ENCODE measurements around the gene CACNA1D. TPM values are rescaled to one million over a fixed set of nuclear protein-coding genes. Genes with fewer than 3 reads are reported as not detected.

The CACNA1D gene
- total RNA-seq, 1 experiment from 2014 or later, result not detected

DNA sequence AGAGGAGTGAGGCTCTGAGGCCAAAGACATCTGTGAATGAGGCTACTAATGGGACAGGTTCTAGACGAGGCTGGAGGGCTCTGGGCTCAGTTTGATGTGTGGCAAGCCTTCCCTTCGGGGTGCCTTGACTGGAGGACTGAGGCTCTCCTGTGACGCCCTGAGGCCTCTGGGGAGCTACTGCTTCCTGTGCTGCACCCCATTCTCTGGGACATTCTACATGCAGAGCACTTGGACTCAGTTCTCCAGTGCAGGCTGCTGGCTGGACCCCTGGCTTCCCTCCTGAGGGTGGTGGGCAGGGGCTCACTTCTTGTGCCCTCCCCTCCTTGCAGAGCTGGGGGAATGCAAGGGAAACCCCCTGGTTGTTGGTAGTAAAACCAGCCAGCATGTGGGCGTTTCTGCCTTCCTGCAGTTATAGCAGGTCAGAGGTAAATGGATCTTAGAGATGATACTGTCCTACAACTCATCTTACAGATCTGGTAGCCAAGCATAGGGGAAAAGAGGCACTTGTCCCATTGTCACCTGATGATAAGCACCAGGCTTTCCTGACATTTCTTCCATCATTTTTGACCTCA lies 218.5 kb downstream of the CACNA1D start:
- no peaks in the 10 kb centered on the region for H3K9me3 ChIP-seq (replicated peaks)
- no peak overlapping the region for H3K4me3 ChIP-seq
- DNase-seq (ENCODE audit: low read depth in 1 of 2, low spot score in 2 of 2), result no peak
- H3K27me3 ChIP-seq (replicated peaks), result no peaks in the 10 kb centered on the region
- no peak overlapping the region for H3K27ac ChIP-seq
- H3K36me3 ChIP-seq, result no peaks in the 10 kb centered on the region
- H3K4me1 ChIP-seq (replicated peaks), result no peaks in the 10 kb centered on the region

DNA sequence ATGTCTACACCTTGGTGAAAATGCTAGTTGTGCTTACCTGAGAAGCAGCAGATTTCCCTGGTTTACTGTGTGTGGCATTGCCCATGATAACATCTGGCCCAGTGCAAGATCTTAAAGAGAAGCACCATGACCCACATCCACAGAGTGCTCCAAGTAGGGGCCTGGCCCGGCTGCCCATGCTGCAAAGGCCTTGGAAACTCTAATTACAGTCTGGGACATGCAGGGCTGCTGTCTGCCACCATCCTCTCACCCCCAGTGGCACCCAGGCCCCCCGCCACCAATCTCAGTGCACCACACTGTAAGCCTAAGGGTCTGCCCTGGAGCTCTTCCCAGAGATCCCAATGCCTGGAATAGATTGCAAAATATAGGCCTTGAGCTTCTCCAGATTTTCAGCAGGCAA lies 219.2 kb downstream of the CACNA1D start:
- Histone ChIP-seq H3K9me3 (replicated peaks) (no peaks in the 10 kb centered on the region), H3K27me3 (replicated peaks) (no peaks in the 10 kb centered on the region), H3K4me1 (replicated peaks) (no peaks in the 10 kb centered on the region), H3K4me3 (no peak overlapping the region), H3K27ac (no peak overlapping the region), H3K36me3 (no peaks in the 10 kb centered on the region)
- DNase-seq (ENCODE audit: low read depth in 1 of 2, low spot score in 2 of 2), result no peak

DNA sequence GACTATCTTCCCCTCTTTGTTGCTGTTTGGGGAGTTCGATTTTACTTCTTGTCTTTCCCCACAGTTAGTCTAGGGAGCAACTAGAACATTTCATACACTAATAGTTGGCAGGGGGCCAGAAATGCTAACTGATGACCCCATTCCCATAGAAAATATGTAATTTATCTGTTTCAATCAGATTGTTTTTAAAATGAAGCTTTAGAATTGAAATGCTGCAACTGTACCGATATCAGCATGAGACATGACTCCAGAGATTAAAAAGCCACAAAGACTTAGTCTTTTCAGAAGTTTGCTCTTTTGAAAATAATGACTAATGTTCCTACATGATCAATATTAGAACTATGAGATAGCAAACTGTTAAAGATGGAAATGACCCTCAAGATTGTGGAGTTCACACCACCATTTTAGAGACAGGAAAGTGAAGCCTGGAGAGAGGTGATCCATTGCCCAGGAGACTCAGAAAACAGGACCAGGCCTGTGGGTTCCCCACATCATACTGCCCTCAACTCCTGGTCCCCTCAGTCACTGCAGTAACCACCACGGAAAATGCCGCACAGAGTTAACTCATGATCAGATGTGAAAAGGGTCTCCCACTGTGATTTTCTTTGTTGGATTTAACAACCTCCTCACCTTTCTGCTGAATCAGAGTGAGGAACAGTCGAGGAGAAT lies 221.5 kb downstream of the CACNA1D start:
- Histone ChIP-seq H3K9me3 (replicated peaks) (no peaks in the 10 kb centered on the region), H3K4me1 (replicated peaks) (no peaks in the 10 kb centered on the region), H3K27ac (no peak overlapping the region), H3K27me3 (replicated peaks) (no peaks in the 10 kb centered on the region), H3K36me3 (no peaks in the 10 kb centered on the region), H3K4me3 (no peak overlapping the region)
- no peak for DNase-seq (ENCODE audit: low read depth in 1 of 2, low spot score in 2 of 2)

DNA sequence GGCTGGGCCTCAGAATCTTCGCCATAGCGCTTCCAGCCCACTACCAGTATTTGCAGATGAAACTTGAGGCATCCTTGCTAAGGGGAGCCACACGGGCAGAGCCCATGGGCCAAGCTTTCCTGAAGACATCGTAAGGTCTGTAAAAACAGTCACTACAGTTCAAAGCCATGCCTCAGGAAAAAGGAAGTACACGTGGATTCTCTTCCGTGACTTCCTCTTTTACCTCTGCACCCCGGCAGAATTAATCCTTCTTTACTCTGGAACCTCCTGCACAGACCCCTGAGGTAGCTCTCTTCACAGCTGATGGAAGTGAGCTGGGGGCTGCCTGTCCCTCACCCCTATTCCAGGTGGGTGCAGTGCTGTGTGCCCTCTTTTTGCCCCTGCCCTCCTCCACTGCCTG lies 222.6 kb downstream of the CACNA1D start:
- Histone ChIP-seq H3K4me3 (no peak overlapping the region), H3K4me1 (replicated peaks) (no peaks in the 10 kb centered on the region), H3K27ac (no peak overlapping the region), H3K27me3 (replicated peaks) (no peaks in the 10 kb centered on the region), H3K36me3 (no peaks in the 10 kb centered on the region), H3K9me3 (replicated peaks) (no peaks in the 10 kb centered on the region)
- DNase-seq (ENCODE audit: low read depth in 1 of 2, low spot score in 2 of 2), result no peak

DNA sequence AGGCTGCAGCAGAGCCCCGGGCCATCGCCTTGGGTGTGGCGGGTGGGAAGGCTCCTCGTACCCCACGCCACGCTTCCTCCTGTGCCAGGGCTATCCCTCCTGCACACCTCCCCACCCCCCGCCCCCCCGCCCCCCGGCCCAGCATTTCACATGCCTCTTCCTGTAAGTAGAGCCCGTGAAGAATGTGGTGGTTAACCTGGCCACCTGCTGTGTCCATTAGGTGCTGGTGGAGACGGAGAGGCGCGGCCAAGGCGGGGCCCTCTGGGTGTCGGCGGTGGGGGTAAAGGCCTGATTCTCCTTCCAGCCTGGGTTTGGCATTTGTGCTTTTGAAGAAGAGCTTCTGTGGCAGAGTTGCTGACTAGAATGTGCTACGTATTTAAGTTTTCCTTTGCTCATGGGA lies 224.1 kb downstream of the CACNA1D start:
- Histone ChIP-seq H3K4me3 (no peak overlapping the region), H3K4me1 (replicated peaks) (no peaks in the 10 kb centered on the region), H3K36me3 (no peaks in the 10 kb centered on the region), H3K9me3 (replicated peaks) (no peaks in the 10 kb centered on the region), H3K27me3 (replicated peaks) (no peaks in the 10 kb centered on the region), H3K27ac (no peak overlapping the region)
- no peak for DNase-seq (ENCODE audit: low read depth in 1 of 2, low spot score in 2 of 2)

DNA sequence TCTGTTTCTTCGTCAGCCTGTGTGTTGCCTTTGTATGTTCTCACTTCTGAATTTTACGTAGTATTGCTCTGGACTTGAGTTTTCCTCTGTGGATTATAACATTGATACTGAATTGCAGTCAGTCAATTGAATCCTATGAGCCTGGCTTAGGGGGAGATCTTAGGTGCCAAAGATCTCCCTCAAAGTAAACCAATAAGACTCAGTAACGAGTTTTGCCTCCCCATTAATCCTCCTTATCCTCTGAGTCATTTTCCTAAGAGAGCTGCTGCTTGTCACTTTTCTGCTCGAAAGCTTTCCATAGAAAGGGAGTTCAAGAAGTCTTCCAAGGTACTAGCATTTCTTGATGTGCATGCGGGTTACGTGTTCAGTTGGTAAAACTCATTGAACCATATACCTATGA lies 225.4 kb downstream of the CACNA1D start:
- no peak for DNase-seq (ENCODE audit: low read depth in 1 of 2, low spot score in 2 of 2)
- no peak overlapping the region for H3K4me3 ChIP-seq

DNA sequence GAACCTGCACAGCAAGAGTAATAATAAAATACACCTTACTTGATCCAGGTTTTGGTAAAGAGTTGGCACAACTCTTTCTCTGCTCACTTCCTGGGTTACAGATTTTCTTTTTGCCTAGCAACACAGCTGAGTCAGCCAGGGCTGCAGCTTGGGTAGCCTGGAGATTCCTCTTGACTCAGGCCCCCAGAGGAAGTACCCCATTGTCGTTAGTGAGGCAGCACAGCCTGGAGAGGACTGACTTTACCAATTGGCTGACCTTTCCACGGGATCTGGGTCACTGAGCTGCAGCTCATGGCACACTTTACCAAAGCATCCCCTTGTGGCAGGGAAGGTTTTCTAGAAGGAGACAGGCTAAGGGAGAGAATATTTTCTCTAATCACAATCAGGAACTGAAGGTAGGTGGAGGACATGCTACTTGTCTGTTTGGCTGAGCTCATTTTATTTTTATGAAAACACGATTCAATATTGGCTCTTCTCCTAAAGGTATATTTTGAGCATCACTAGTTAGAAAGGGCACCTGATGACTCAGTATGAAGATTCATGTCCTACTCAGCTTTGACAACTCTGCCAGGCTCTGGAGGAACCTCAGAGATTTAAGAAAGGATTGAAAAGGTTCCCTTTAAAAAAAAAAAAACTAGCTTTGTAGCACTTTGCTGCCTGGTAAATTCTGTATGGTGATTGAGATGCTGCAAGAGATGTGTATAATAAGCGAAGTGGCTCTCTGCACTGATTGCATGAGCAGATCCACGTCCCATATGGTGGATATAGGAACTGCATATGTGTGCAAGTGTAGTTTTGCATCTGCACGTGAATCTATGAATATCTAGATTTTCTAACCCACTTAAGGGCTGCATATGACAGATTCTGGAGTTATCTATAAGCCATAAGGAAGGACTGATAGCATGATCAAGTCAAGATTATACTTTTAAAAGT lies 227.0 kb downstream of the CACNA1D start:
- Histone ChIP-seq H3K27me3 (replicated peaks) (no peaks in the 10 kb centered on the region), H3K36me3 (no peaks in the 10 kb centered on the region)
- DNase-seq (ENCODE audit: low read depth in 1 of 2, low spot score in 2 of 2), result no peak

More for the DNA sequence above, 225.4 kb downstream of the CACNA1D start:
- Histone ChIP-seq H3K9me3 (replicated peaks) (no peaks in the 10 kb centered on the region), H3K27me3 (replicated peaks) (no peaks in the 10 kb centered on the region), H3K4me1 (replicated peaks) (no peaks in the 10 kb centered on the region), H3K27ac (no peak overlapping the region), H3K36me3 (no peaks in the 10 kb centered on the region)

DNA sequence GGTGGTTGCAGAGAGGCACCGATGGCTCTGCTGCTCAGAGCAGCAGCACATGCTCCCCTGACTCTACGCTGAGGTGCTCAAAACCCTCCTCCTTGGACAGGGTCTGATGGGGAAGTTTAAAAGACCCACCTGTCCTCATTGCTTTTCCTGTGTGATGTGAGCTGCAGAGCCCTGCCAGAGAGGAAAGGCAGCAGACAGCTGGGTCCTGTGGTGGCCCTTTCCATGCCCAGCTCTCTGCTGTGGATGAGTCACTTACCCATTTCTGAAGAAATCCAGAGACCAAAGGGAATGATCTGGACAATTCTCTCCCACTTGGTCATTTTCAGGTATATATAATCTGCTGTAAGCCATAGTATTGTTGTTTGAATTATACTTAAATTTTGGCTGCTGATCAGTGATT lies 230.2 kb downstream of the CACNA1D start:
- no peaks in the 10 kb centered on the region for H3K36me3 ChIP-seq
- H3K27ac ChIP-seq, result no peak overlapping the region
- H3K9me3 ChIP-seq (replicated peaks), result no peaks in the 10 kb centered on the region
- H3K27me3 ChIP-seq (replicated peaks), result no peaks in the 10 kb centered on the region
- no peak overlapping the region for H3K4me3 ChIP-seq
- DNase-seq (ENCODE audit: low read depth in 1 of 2, low spot score in 2 of 2), result no peak
- H3K4me1 ChIP-seq (replicated peaks), result no peaks in the 10 kb centered on the region

More for the DNA sequence above, 227.0 kb downstream of the CACNA1D start:
- Histone ChIP-seq H3K4me1 (replicated peaks) (no peaks in the 10 kb centered on the region), H3K27ac (no peak overlapping the region), H3K9me3 (replicated peaks) (no peaks in the 10 kb centered on the region), H3K4me3 (no peak overlapping the region)

DNA sequence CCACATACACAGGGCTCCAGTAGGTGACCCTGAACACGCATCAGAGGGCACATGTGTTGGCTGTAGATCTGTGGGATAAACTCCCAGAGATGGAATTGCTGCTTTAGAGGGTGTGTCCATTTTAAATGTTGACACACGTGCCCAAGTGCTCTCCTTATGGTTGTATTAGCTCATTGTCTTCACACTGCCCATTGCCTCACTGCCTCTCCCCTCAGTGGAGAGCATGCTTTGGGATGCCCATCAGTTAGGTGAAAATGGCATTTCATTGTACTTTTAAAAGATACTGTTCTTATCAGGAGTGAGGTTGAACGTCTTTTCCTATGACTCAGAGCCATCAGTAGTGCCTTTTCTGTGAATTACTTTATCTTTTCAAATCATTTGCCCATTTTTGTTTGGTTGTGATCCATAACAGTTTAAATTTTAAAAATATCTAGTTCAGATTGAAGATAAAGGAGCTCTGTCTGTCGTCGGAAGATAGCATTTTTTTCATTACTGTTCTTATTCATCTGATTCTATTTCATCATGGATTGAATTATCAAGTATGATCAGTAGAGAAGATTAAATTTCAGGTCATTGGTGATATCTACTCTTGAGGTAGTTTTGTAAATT lies 231.1 kb downstream of the CACNA1D start:
- no peaks in the 10 kb centered on the region for H3K4me1 ChIP-seq (replicated peaks)
- no peaks in the 10 kb centered on the region for H3K36me3 ChIP-seq
- no peak for DNase-seq (ENCODE audit: low read depth in 1 of 2, low spot score in 2 of 2)
- no peak overlapping the region for H3K4me3 ChIP-seq
- H3K27ac ChIP-seq, result no peak overlapping the region
- H3K27me3 ChIP-seq (replicated peaks), result no peaks in the 10 kb centered on the region
- no peaks in the 10 kb centered on the region for H3K9me3 ChIP-seq (replicated peaks)

DNA sequence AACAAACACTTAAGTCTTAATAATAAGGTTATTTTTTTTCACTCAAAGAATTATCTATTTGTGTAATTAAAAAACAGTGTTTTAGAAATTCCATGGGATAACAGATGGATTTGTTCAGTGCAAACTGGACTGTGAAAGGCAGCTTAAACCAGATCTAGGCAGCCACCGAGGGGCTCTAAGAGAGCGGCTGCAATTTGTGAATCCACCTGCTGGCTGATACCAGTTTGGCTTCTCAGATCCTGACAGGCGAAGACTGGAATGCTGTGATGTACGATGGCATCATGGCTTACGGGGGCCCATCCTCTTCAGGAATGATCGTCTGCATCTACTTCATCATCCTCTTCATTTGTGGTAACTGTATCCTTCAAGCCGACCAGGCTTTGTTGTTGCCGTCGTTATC lies 232.2 kb downstream of the CACNA1D start:
- no peak for DNase-seq (ENCODE audit: low read depth in 1 of 2, low spot score in 2 of 2)
- no peak overlapping the region for H3K27ac ChIP-seq
- no peak overlapping the region for H3K4me3 ChIP-seq
- no peaks in the 10 kb centered on the region for H3K36me3 ChIP-seq
- no peaks in the 10 kb centered on the region for H3K9me3 ChIP-seq (replicated peaks)
- no peaks in the 10 kb centered on the region for H3K4me1 ChIP-seq (replicated peaks)
- H3K27me3 ChIP-seq (replicated peaks), result no peaks in the 10 kb centered on the region

DNA sequence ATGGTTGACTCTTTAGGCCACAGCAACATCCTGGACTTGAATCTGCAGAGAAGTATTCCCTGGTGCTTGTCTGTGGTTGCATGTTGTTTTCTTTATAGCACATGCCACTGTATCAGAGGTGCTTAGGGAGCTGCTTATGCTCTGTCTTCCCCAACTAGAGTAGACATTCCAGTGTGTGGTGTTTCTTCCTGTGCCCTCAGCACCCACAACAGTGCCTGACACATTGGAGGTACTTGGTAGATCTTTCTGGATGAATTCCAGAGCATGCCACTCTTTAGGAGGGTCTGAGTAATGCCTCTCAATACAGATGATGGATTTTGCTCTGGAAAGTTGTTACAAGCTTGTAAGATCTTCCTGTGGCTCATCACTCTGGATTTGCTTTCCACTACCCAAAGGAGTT lies 234.2 kb downstream of the CACNA1D start:
- no peak for DNase-seq (ENCODE audit: low read depth in 1 of 2, low spot score in 2 of 2)
- H3K9me3 ChIP-seq (replicated peaks), result no peaks in the 10 kb centered on the region
- H3K36me3 ChIP-seq, result no peaks in the 10 kb centered on the region
- no peaks in the 10 kb centered on the region for H3K27me3 ChIP-seq (replicated peaks)
- no peak overlapping the region for H3K27ac ChIP-seq
- no peak overlapping the region for H3K4me3 ChIP-seq
- H3K4me1 ChIP-seq (replicated peaks), result no peaks in the 10 kb centered on the region

DNA sequence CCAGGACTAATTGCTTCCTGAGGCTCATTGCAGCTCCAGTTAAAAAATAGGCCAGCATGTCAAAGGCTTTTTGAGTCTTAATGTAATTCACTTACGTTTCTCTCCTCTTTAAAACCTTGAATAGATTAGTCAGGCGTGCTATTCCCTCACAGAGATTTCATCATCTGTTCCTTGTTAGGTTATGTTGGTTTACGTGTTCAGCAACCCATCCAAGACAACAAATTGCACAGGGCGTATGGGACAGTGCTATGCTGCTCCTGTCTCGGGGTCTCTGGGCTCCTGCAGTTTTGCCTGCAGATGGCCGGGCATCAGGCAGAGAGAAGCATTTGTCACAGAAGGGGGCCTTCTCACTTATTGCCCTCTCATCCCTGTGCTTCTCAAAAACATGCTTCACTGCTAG lies 234.7 kb downstream of the CACNA1D start:
- no peaks in the 10 kb centered on the region for H3K36me3 ChIP-seq
- no peak overlapping the region for H3K27ac ChIP-seq
- no peaks in the 10 kb centered on the region for H3K4me1 ChIP-seq (replicated peaks)
- no peak for DNase-seq (ENCODE audit: low read depth in 1 of 2, low spot score in 2 of 2)
- no peaks in the 10 kb centered on the region for H3K9me3 ChIP-seq (replicated peaks)
- H3K27me3 ChIP-seq (replicated peaks), result no peaks in the 10 kb centered on the region
- H3K4me3 ChIP-seq, result no peak overlapping the region

DNA sequence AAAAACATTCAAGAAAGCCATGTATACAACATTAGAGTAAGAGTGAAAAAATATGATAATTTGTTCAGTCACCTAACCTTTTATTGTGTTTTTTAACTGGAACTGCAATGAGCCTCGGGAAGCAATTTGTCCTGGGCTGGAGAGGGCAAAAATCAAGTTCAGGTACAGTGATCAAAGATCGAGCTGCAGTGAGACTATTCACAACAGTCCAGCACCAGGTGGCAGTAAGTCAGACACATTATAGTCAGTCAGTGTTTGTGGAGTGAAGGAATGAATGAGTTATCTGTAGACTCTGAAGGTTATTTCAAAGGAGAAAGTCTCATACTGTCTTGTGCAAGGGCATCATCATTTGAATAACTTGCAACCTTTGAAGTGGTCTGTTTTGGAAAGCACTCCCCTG lies 235.2 kb downstream of the CACNA1D start:
- no peak overlapping the region for H3K4me3 ChIP-seq
- H3K27ac ChIP-seq, result no peak overlapping the region
- H3K27me3 ChIP-seq (replicated peaks), result no peaks in the 10 kb centered on the region
- H3K4me1 ChIP-seq (replicated peaks), result no peaks in the 10 kb centered on the region
- H3K36me3 ChIP-seq, result no peaks in the 10 kb centered on the region
- H3K9me3 ChIP-seq (replicated peaks), result no peaks in the 10 kb centered on the region
- DNase-seq (ENCODE audit: low read depth in 1 of 2, low spot score in 2 of 2), result no peak

DNA sequence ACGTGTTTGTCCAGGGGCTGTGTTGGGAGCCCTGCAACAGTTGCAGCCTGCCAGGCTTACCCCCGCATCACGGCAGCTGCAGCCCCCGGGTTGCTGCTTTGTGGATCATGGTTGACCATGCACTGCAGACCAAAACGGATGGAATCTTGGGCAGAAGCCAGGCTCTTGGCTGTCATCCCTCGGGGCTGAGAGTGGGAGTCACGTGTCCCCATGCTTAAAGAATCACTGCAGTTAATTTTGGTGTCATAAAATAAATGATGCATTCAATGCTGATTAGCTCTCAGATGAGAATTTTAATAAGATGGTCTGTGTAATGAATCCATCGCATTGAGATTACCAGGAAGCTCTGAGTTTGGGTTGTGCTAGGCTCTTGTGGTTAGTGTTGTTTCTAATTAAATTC lies 236.2 kb downstream of the CACNA1D start:
- Histone ChIP-seq H3K9me3 (replicated peaks) (no peaks in the 10 kb centered on the region), H3K4me1 (replicated peaks) (no peaks in the 10 kb centered on the region), H3K4me3 (no peak overlapping the region), H3K27me3 (replicated peaks) (no peaks in the 10 kb centered on the region), H3K27ac (no peak overlapping the region), H3K36me3 (no peaks in the 10 kb centered on the region)
- no peak for DNase-seq (ENCODE audit: low read depth in 1 of 2, low spot score in 2 of 2)
